Measurements from ENCODE around the gene CADM4. TPM values are rescaled to one million over a fixed set of nuclear protein-coding genes. Genes with fewer than 3 reads are reported as not detected.
A peak's percentile ranks its signal among the peaks of the same experiment; 100 is the strongest.

Gene CADM4
- total RNA-seq, 1 donor from 2014 or later: 7.7 TPM

DNA sequence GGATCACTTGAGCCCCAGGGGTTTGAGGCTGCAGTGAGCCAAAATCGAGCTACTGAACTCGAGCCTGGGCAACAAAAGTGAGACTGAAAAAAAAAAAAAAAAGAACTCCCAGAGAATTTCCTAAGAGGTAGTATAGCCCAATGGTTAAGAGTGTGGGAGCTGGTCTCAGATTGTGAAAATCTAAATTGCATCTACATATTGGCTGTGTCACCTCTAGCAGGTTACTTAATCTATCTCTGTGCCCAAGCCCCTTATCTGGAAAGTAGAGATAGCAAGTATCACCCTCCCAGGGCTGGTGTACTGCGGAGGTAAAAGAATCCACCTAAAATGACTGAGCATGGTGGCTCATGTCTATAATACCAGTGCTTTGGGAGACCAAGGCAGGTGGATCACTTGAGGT lies 34.0 kb upstream of the CADM4 start:
- H3K4me2 ChIP-seq: no peak overlapping the region
- H3K27ac ChIP-seq: no peak overlapping the region
- Mint-ChIP-seq H3K4me3 (no peak overlapping the region), H3K36me3 (no peaks in the 10 kb centered on the region), H3K27me3 (ENCODE audit: insufficient read depth, low read depth) (peaks cover 23% of the 10 kb centered on the region), H3K9me3 (no peaks in the 10 kb centered on the region), H3K4me1 (peaks cover 19% of the 10 kb centered on the region), H3K27ac (no peak overlapping the region)
- no peak overlapping the region for H2AFZ ChIP-seq (replicated peaks)
- H3K9me3 ChIP-seq (ENCODE audit: low read depth): no peaks in the 10 kb centered on the region
- H3K9ac ChIP-seq: no peak overlapping the region
- peaks cover 13% of the 10 kb centered on the region for H3K4me1 ChIP-seq
- H3K4me3 ChIP-seq: no peak overlapping the region
- peaks cover 19% of the 10 kb centered on the region for H3F3A ChIP-seq (ENCODE audit: low read depth)
- H4K20me1 ChIP-seq (ENCODE audit: low read depth): no peaks in the 10 kb centered on the region
- H3K79me2 ChIP-seq (ENCODE audit: low read depth): no peaks in the 10 kb centered on the region
- TF ChIP-seq EZH2 (IDR thresholded peaks at IDR 0.05) (no peak), EZH2phosphoT487 (IDR thresholded peaks at IDR 0.05) (no peak)
- TF ChIP-seq, protein P1, sequence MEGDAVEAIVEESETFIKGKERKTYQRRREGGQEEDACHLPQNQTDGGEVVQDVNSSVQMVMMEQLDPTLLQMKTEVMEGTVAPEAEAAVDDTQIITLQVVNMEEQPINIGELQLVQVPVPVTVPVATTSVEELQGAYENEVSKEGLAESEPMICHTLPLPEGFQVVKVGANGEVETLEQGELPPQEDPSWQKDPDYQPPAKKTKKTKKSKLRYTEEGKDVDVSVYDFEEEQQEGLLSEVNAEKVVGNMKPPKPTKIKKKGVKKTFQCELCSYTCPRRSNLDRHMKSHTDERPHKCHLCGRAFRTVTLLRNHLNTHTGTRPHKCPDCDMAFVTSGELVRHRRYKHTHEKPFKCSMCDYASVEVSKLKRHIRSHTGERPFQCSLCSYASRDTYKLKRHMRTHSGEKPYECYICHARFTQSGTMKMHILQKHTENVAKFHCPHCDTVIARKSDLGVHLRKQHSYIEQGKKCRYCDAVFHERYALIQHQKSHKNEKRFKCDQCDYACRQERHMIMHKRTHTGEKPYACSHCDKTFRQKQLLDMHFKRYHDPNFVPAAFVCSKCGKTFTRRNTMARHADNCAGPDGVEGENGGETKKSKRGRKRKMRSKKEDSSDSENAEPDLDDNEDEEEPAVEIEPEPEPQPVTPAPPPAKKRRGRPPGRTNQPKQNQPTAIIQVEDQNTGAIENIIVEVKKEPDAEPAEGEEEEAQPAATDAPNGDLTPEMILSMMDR (IDR thresholded peaks at IDR 0.05): no peak
- H3K27me3 ChIP-seq: peaks cover 27% of the 10 kb centered on the region
- no peak for DNase-seq (ENCODE audit: low spot score)
- H3K36me3 ChIP-seq: no peaks in the 10 kb centered on the region

GRCh38 chr19:43672061-43672679 lies 32.5 kb upstream of the CADM4 start:
- Mint-ChIP-seq H3K36me3 (peaks cover 7% of the 10 kb centered on the region), H3K4me3 (no peak overlapping the region), H3K27ac (peak overlapping the region; percentile 29), H3K27me3 (ENCODE audit: insufficient read depth, low read depth) (peaks cover 26% of the 10 kb centered on the region), H3K9me3 (peaks cover 2% of the 10 kb centered on the region), H3K4me1 (peaks cover 28% of the 10 kb centered on the region)
- no peak overlapping the region for H3K9ac ChIP-seq
- TF ChIP-seq, protein P1 (IDR thresholded peaks at IDR 0.05): no peak
- no peak for TF ChIP-seq EZH2phosphoT487 (IDR thresholded peaks at IDR 0.05)
- TF ChIP-seq EZH2 (IDR thresholded peaks at IDR 0.05): no peak
- peaks cover 27% of the 10 kb centered on the region for H3F3A ChIP-seq (ENCODE audit: low read depth)
- no peak overlapping the region for H3K4me3 ChIP-seq
- DNase-seq (ENCODE audit: low spot score): peak; percentile 27
- no peaks in the 10 kb centered on the region for H3K9me3 ChIP-seq (ENCODE audit: low read depth)
- no peaks in the 10 kb centered on the region for H3K36me3 ChIP-seq
- no peak overlapping the region for H2AFZ ChIP-seq (replicated peaks)
- no peak overlapping the region for H3K27ac ChIP-seq
- H3K27me3 ChIP-seq: peaks cover 30% of the 10 kb centered on the region
- H3K4me1 ChIP-seq: peaks cover 19% of the 10 kb centered on the region
- H3K79me2 ChIP-seq (ENCODE audit: low read depth): no peaks in the 10 kb centered on the region
- H3K4me2 ChIP-seq: no peak overlapping the region
- no peaks in the 10 kb centered on the region for H4K20me1 ChIP-seq (ENCODE audit: low read depth)

GRCh38 chr19:43668406-43669109 lies 28.9 kb upstream of the CADM4 start:
- Histone ChIP-seq H3K27ac (no peak overlapping the region), H2AFZ (replicated peaks) (peak overlapping the region; percentile 77)

More at GRCh38 chr19:43668406-43669109, 28.9 kb upstream of the CADM4 start:
- H3K4me1 ChIP-seq: peaks cover 19% of the 10 kb centered on the region
- peak; percentile 100 for DNase-seq (ENCODE audit: low spot score)
- peaks cover 33% of the 10 kb centered on the region for H3K27me3 ChIP-seq
- Mint-ChIP-seq H3K27me3 (ENCODE audit: insufficient read depth, low read depth) (peaks cover 27% of the 10 kb centered on the region), H3K4me3 (peak overlapping the region; percentile 86), H3K27ac (peak overlapping the region; percentile 83), H3K4me1 (peaks cover 31% of the 10 kb centered on the region), H3K9me3 (peaks cover 2% of the 10 kb centered on the region), H3K36me3 (peaks cover 19% of the 10 kb centered on the region)
- no peaks in the 10 kb centered on the region for H3K79me2 ChIP-seq (ENCODE audit: low read depth)
- H3K9ac ChIP-seq: no peak overlapping the region
- peaks cover 29% of the 10 kb centered on the region for H3F3A ChIP-seq (ENCODE audit: low read depth)
- peak overlapping the region; percentile 71 for H3K4me2 ChIP-seq
- no peaks in the 10 kb centered on the region for H4K20me1 ChIP-seq (ENCODE audit: low read depth)
- TF ChIP-seq, protein P1 (IDR thresholded peaks at IDR 0.05): no peak
- TF ChIP-seq EZH2 (IDR thresholded peaks at IDR 0.05) (no peak), EZH2phosphoT487 (IDR thresholded peaks at IDR 0.05) (no peak)
- no peaks in the 10 kb centered on the region for H3K36me3 ChIP-seq
- H3K9me3 ChIP-seq (ENCODE audit: low read depth): no peaks in the 10 kb centered on the region
- H3K4me3 ChIP-seq: peak overlapping the region; percentile 52

All from neural progenitor cell (in vitro differentiated cells).